ENCODE results near the gene PDGFB.
A peak's percentile ranks its signal among the peaks of the same experiment; 100 is the strongest.

Gene PDGFB

GRCh38 chr22:39255449-39256185 lies 10.8 kb upstream of the PDGFB start:
- peak overlapping the region; percentile 41 for H3K27ac ChIP-seq
- no peak for DNase-seq (ENCODE audit: low read depth, low spot score)

- no peak for DNase-seq (ENCODE audit: low read depth, low spot score)
- H3K27ac ChIP-seq = peak overlapping the region; percentile 41
Measured at GRCh38 chr22:39254789-39255298, 10.1 kb upstream of the PDGFB start.

- no peak for DNase-seq (ENCODE audit: low read depth, low spot score)
- H3K27ac ChIP-seq = peak overlapping the region; percentile 21
Measured at GRCh38 chr22:39254122-39254521, 9.3 kb upstream of the PDGFB start.

GRCh38 chr22:39253435-39254070 lies 8.8 kb upstream of the PDGFB start:
- peak; percentile 50 for DNase-seq (ENCODE audit: low read depth, low spot score)
- peak overlapping the region; percentile 21 for H3K27ac ChIP-seq

GRCh38 chr22:39252461-39253434 lies 8.0 kb upstream of the PDGFB start:
- no peak for DNase-seq (ENCODE audit: low read depth, low spot score)
- peak overlapping the region; percentile 21 for H3K27ac ChIP-seq

GRCh38 chr22:39251762-39252460 lies 7.1 kb upstream of the PDGFB start:
- no peak overlapping the region for H3K27ac ChIP-seq
- peak; percentile 55 for DNase-seq (ENCODE audit: low read depth, low spot score)

GRCh38 chr22:39250838-39251237 lies 6.1 kb upstream of the PDGFB start:
- no peak for DNase-seq (ENCODE audit: low read depth, low spot score)

GRCh38 chr22:39250131-39250530 lies 5.3 kb upstream of the PDGFB start:
- H3K27ac ChIP-seq = no peak overlapping the region
- DNase-seq (ENCODE audit: low read depth, low spot score) = no peak

More at GRCh38 chr22:39250838-39251237, 6.1 kb upstream of the PDGFB start:
- H3K27ac ChIP-seq = no peak overlapping the region

GRCh38 chr22:39249086-39249704 lies 4.4 kb upstream of the PDGFB start:
- no peak for DNase-seq (ENCODE audit: low read depth, low spot score)
- H3K27ac ChIP-seq = no peak overlapping the region

- H3K27ac ChIP-seq = no peak overlapping the region
- DNase-seq (ENCODE audit: low read depth, low spot score) = no peak
Measured at GRCh38 chr22:39248254-39248653, 3.5 kb upstream of the PDGFB start.

GRCh38 chr22:39247361-39247760 lies 2.6 kb upstream of the PDGFB start:
- no peak for DNase-seq (ENCODE audit: low read depth, low spot score)
- no peak overlapping the region for H3K27ac ChIP-seq

GRCh38 chr22:39246690-39247332 lies 2.0 kb upstream of the PDGFB start:
- H3K27ac ChIP-seq = no peak overlapping the region
- DNase-seq (ENCODE audit: low read depth, low spot score) = no peak

GRCh38 chr22:39246217-39246616 lies 1.4 kb upstream of the PDGFB start:
- no peak overlapping the region for H3K27ac ChIP-seq
- no peak for DNase-seq (ENCODE audit: low read depth, low spot score)

GRCh38 chr22:39245130-39246039 lies 603 bp upstream of the PDGFB start:
- H3K27ac ChIP-seq = no peak overlapping the region
- no peak for DNase-seq (ENCODE audit: low read depth, low spot score)

- H3K27ac ChIP-seq = peak overlapping the region; percentile 76
Measured at GRCh38 chr22:39244136-39244495, 666 bp downstream of the PDGFB start.

GRCh38 chr22:39243439-39244135 lies 1.2 kb downstream of the PDGFB start:
- peak overlapping the region; percentile 76 for H3K27ac ChIP-seq
- DNase-seq (ENCODE audit: low read depth, low spot score) = no peak

More at GRCh38 chr22:39244136-39244495, 666 bp downstream of the PDGFB start:
- DNase-seq (ENCODE audit: low read depth, low spot score) = no peak

Data from epithelial cell of prostate (primary cell).